ENCODE data around the gene CHD8. TPM values are rescaled to one million over a fixed set of nuclear protein-coding genes. Genes with fewer than 3 reads are reported as not detected.

CHD8 gene
- 24.1 and 24.6 TPM in 2 replicates for total RNA-seq (2014; rRNA removed; shearing (Covaris generic); ENCODE audit: low replicate concordance)

- Histone ChIP-seq H3K36me3 (no peaks in the 10 kb centered on the region; the same call in none of the 2 replicates), H3K4me3 (peak within 1 kb of the TSS; percentile 94), H3K9me3 (no peaks in the 10 kb centered on the region), H3K27me3 (no peaks in the 10 kb centered on the region)
- DNase-seq: peak; percentile 98
These were observed at the start of gene CHD8 for GRCh38 chr14:21455912-21456667. CHD8 (minus strand) TSS chr14:21456123; CDS start chr14:21431643, 24,480 bp downstream.

GRCh38 chr14:21505012-21505553 lies 49.2 kb upstream of the CHD8 start:
- H3K36me3 ChIP-seq: peaks cover 34% of the 10 kb centered on the region
- no peaks in the 10 kb centered on the region for H3K9me3 ChIP-seq
- no peak for DNase-seq
- H3K27me3 ChIP-seq: no peaks in the 10 kb centered on the region
- H3K4me3 ChIP-seq: no peak overlapping the region

- Histone ChIP-seq H3K9me3 (no peaks in the 10 kb centered on the region), H3K4me3 (no peak overlapping the region), H3K36me3 (peaks cover 40% of the 10 kb centered on the region), H3K27me3 (no peaks in the 10 kb centered on the region)
- DNase-seq: no peak
These were observed 47.5 kb upstream of the CHD8 start for GRCh38 chr14:21503376-21503775.

- Histone ChIP-seq H3K4me3 (no peak overlapping the region), H3K36me3 (peaks cover 40% of the 10 kb centered on the region)
- DNase-seq: no peak
These were observed 45.6 kb upstream of the CHD8 start for GRCh38 chr14:21501568-21501967.

GRCh38 chr14:21498540-21499526 lies 42.9 kb upstream of the CHD8 start:
- H3K9me3 ChIP-seq: no peaks in the 10 kb centered on the region
- H3K27me3 ChIP-seq: no peaks in the 10 kb centered on the region
- H3K4me3 ChIP-seq: no peak overlapping the region
- DNase-seq: no peak
- H3K36me3 ChIP-seq: peaks cover 50% of the 10 kb centered on the region

More at GRCh38 chr14:21501568-21501967, 45.6 kb upstream of the CHD8 start:
- Histone ChIP-seq H3K9me3 (no peaks in the 10 kb centered on the region), H3K27me3 (no peaks in the 10 kb centered on the region)

GRCh38 chr14:21496453-21496852 lies 40.5 kb upstream of the CHD8 start:
- no peak overlapping the region for H3K4me3 ChIP-seq
- H3K27me3 ChIP-seq: no peaks in the 10 kb centered on the region
- peaks cover 44% of the 10 kb centered on the region for H3K36me3 ChIP-seq
- no peak for DNase-seq
- H3K9me3 ChIP-seq: no peaks in the 10 kb centered on the region

- Histone ChIP-seq H3K36me3 (peaks cover 38% of the 10 kb centered on the region), H3K27me3 (no peaks in the 10 kb centered on the region)
- DNase-seq: no peak
These were observed 39.2 kb upstream of the CHD8 start for GRCh38 chr14:21494902-21495762.

GRCh38 chr14:21486640-21487087 lies 30.7 kb upstream of the CHD8 start:
- H3K4me3 ChIP-seq: no peak overlapping the region
- no peak for DNase-seq
- peaks cover 8% of the 10 kb centered on the region for H3K36me3 ChIP-seq
- H3K9me3 ChIP-seq: no peaks in the 10 kb centered on the region
- no peaks in the 10 kb centered on the region for H3K27me3 ChIP-seq

More at GRCh38 chr14:21494902-21495762, 39.2 kb upstream of the CHD8 start:
- Histone ChIP-seq H3K9me3 (no peaks in the 10 kb centered on the region), H3K4me3 (no peak overlapping the region)

GRCh38 chr14:21476925-21477681 lies 21.2 kb upstream of the CHD8 start, which contains the start of the genes RAB2B and TOX4:
RAB2B (minus strand) TSS chr14:21476959; CDS start chr14:21476872, 87 bp downstream.
TOX4 (plus strand) TSS chr14:21477195; CDS start chr14:21477279, 84 bp downstream.
- Histone ChIP-seq H3K4me3 (peak within 1 kb of the TSS; percentile 91), H3K36me3 (0 out of 2 replicates have a peak, but pooled peaks cover 5% of the 10 kb centered on the region), H3K9me3 (no peaks in the 10 kb centered on the region), H3K27me3 (no peaks in the 10 kb centered on the region)
- peak; percentile 92 for DNase-seq

- H3K9me3 ChIP-seq: no peaks in the 10 kb centered on the region
- peak overlapping the region; percentile 91 for H3K4me3 ChIP-seq
- H3K27me3 ChIP-seq: no peaks in the 10 kb centered on the region
- no peak for DNase-seq
- 0 out of 2 replicates have a peak, but pooled peaks cover 5% of the 10 kb centered on the region for H3K36me3 ChIP-seq
These were observed 20.6 kb upstream of the CHD8 start for GRCh38 chr14:21476523-21476924.

- Histone ChIP-seq H3K4me3 (peak overlapping the region; percentile 91), H3K27me3 (no peaks in the 10 kb centered on the region)
These were observed 20.0 kb upstream of the CHD8 start for GRCh38 chr14:21475767-21476522.

GRCh38 chr14:21467616-21468015 lies 11.7 kb upstream of the CHD8 start:
- Histone ChIP-seq H3K27me3 (no peaks in the 10 kb centered on the region), H3K36me3 (peaks cover 6% of the 10 kb centered on the region), H3K4me3 (no peak overlapping the region), H3K9me3 (no peaks in the 10 kb centered on the region)
- DNase-seq: peak; percentile 70

More at GRCh38 chr14:21475767-21476522, 20.0 kb upstream of the CHD8 start:
- H3K36me3 ChIP-seq: 0 out of 2 replicates have a peak, but pooled peaks cover 5% of the 10 kb centered on the region
- no peaks in the 10 kb centered on the region for H3K9me3 ChIP-seq
- DNase-seq: no peak

- DNase-seq: no peak
- H3K27me3 ChIP-seq: no peaks in the 10 kb centered on the region
- H3K4me3 ChIP-seq: peak overlapping the region; percentile 94
- no peaks in the 10 kb centered on the region for H3K36me3 ChIP-seq
- no peaks in the 10 kb centered on the region for H3K9me3 ChIP-seq
These were observed 371 bp downstream of the CHD8 start for GRCh38 chr14:21455592-21455911.

- DNase-seq: no peak
- no peaks in the 10 kb centered on the region for H3K36me3 ChIP-seq
- H3K4me3 ChIP-seq: peak overlapping the region; percentile 94
- H3K9me3 ChIP-seq: no peaks in the 10 kb centered on the region
- no peaks in the 10 kb centered on the region for H3K27me3 ChIP-seq
These were observed 929 bp downstream of the CHD8 start for GRCh38 chr14:21454843-21455544.

All from MG63 (cell line).